ENCODE results near the gene GMEB1.
A peak's percentile ranks its signal among the peaks of the same experiment; 100 is the strongest.
"Not testable (repeated sequence)": the region's sequence is repeated elsewhere in the genome, so short reads cannot be mapped to it uniquely, and the experiment has no call there.

Gene GMEB1

GRCh38 chr1:28671254-28671780 lies 2.7 kb downstream of the GMEB1 start:
- Histone ChIP-seq H3K27ac (no peak overlapping the region), H3K4me3 (ENCODE audit: low read depth, low read length) (no peak overlapping the region), H3K36me3 (replicated peaks) (no peaks in the 10 kb centered on the region), H3K27me3 (replicated peaks) (no peaks in the 10 kb centered on the region)
- TF ChIP-seq CTCF (IDR thresholded peaks at IDR 0.05; ENCODE audit: low read depth, low read length, missing control alignments), result no peak
- in situ Hi-C loops (cut with HindIII; ENCODE audit: low pct_ligation_motif_present, low sequenced_read_pairs), result no loop called here
- no peak for DNase-seq

DNA sequence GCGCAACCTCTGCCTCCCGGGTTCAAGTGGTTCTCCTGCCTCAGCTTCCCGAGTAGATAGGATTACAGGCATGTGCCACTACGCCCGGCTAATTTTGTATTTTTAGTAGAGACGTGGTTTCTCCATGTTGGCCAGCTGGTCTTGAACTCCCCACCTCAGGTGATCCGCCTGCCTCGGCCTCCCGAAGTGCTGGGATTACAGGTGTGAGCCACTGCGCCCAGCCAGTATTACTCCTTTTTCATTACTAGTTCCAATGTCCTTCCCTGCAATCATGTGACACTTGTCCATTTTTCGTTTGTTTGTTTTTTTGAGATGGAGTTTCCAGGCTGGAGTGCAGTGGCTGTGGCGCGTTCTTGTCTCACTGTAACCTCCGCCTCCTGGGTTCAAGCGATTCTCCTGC lies 4.4 kb downstream of the GMEB1 start:
- H3K4me3 ChIP-seq (ENCODE audit: low read depth, low read length); H3K36me3 ChIP-seq (replicated peaks); in situ Hi-C loops (cut with HindIII; ENCODE audit: low pct_ligation_motif_present, low sequenced_read_pairs); H3K27ac ChIP-seq; H3K27me3 ChIP-seq (replicated peaks); DNase-seq: not testable (repeated sequence)

DNA sequence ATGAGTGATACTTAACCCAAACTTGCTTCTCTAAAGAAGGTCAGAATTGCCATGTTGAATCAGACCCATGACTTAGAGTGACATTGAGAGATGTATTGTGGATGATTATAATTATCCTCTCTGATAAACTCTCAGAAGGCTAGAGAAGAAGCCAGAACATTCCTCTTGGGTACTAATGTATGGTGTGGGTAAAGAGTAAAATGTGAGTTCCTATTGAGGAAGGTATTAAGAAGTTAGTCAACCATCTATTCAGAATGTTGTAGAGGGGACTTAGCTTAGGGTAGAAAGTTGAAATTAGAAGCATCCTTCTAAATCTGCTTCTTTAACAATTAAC lies 7.3 kb downstream of the GMEB1 start:
- no peak for TF ChIP-seq CTCF (IDR thresholded peaks at IDR 0.05; ENCODE audit: low read depth, low read length, missing control alignments)
- no peaks in the 10 kb centered on the region for H3K27me3 ChIP-seq (replicated peaks)
- H3K4me3 ChIP-seq (ENCODE audit: low read depth, low read length), result no peak overlapping the region
- H3K36me3 ChIP-seq (replicated peaks), result no peaks in the 10 kb centered on the region
- in situ Hi-C loops (cut with HindIII; ENCODE audit: low pct_ligation_motif_present, low sequenced_read_pairs), result no loop called here
- no peak overlapping the region for H3K27ac ChIP-seq
- DNase-seq, result no peak

GRCh38 chr1:28680151-28680550 lies 11.6 kb downstream of the GMEB1 start:
- no peak overlapping the region for H3K4me3 ChIP-seq (ENCODE audit: low read depth, low read length)
- H3K27ac ChIP-seq, result no peak overlapping the region
- no peaks in the 10 kb centered on the region for H3K27me3 ChIP-seq (replicated peaks)
- peaks cover 9% of the 10 kb centered on the region for H3K36me3 ChIP-seq (replicated peaks)
- no peak for TF ChIP-seq CTCF (IDR thresholded peaks at IDR 0.05; ENCODE audit: low read depth, low read length, missing control alignments)
- in situ Hi-C loops (cut with HindIII; ENCODE audit: low pct_ligation_motif_present, low sequenced_read_pairs), result no loop called here
- peak; percentile 25 for DNase-seq

DNA sequence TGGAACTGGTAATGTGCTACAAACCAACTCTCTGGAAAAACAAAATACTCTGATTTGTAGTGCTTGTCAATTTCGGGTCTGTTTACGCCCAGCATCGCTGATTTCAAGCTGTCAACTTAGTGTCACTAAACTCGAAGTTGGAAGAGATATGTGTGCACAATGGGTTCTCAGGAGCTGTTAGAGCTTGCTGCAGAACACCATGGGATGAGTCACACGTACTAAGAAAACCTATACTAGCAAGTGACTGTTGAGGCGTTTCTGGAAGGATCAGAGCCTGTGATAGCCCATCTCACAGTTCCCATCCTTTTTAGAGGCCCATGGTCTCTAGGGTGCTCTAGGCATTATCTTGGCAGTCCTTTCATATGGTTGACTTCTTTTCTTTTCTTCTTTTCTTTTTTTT lies 14.3 kb downstream of the GMEB1 start:
- in situ Hi-C loops (cut with HindIII; ENCODE audit: low pct_ligation_motif_present, low sequenced_read_pairs), result no loop called here

GRCh38 chr1:28684937-28685336 lies 16.4 kb downstream of the GMEB1 start:
- in situ Hi-C loops (cut with HindIII; ENCODE audit: low pct_ligation_motif_present, low sequenced_read_pairs), result no loop called here
- H3K36me3 ChIP-seq (replicated peaks), result peaks cover 11% of the 10 kb centered on the region
- TF ChIP-seq CTCF (IDR thresholded peaks at IDR 0.05; ENCODE audit: low read depth, low read length, missing control alignments), result no peak

More for the DNA sequence above, 14.3 kb downstream of the GMEB1 start:
- peak; percentile 12 for DNase-seq
- no peak overlapping the region for H3K4me3 ChIP-seq (ENCODE audit: low read depth, low read length)
- no peak for TF ChIP-seq CTCF (IDR thresholded peaks at IDR 0.05; ENCODE audit: low read depth, low read length, missing control alignments)
- no peaks in the 10 kb centered on the region for H3K27me3 ChIP-seq (replicated peaks)
- H3K36me3 ChIP-seq (replicated peaks), result peaks cover 11% of the 10 kb centered on the region
- H3K27ac ChIP-seq, result no peak overlapping the region

DNA sequence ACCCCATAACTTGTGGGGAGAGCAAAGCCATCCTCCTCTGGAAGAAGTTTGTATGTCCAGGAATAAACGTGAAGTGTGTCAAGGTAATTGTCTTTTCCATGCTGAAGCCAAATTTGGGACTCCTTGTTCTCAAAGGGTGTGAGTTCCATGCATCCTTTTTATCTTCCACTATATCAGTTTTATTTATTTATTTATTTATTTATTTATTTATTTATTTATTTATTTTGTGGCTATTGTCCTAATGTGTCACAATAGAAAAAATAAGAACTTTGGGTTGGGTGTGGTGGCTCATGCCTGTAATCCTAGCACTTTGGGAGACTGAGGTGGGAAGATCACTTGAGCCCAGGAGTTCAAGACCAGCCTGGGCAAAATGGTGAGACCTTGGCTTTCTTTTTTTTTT lies 23.0 kb downstream of the GMEB1 start:
- H3K36me3 ChIP-seq (replicated peaks), result peaks cover 11% of the 10 kb centered on the region
- DNase-seq; H3K4me3 ChIP-seq (ENCODE audit: low read depth, low read length); H3K27me3 ChIP-seq (replicated peaks); in situ Hi-C loops (cut with HindIII; ENCODE audit: low pct_ligation_motif_present, low sequenced_read_pairs); H3K27ac ChIP-seq: not testable (repeated sequence)

More at GRCh38 chr1:28684937-28685336, 16.4 kb downstream of the GMEB1 start:
- no peak for DNase-seq
- Histone ChIP-seq H3K27ac (no peak overlapping the region), H3K27me3 (replicated peaks) (no peaks in the 10 kb centered on the region), H3K4me3 (ENCODE audit: low read depth, low read length) (no peak overlapping the region)
